ENCODE results near the gene C18orf63. TPM values are rescaled to one million over a fixed set of nuclear protein-coding genes. Genes with fewer than 3 reads are reported as not detected.

The C18orf63 gene
- total RNA-seq, 1 donor from 2014 or later: not detected

GRCh38 chr18:74380916-74381315 is 65.3 kb downstream of the C18orf63 start:
- DNase-seq (ENCODE audit: low read depth, low spot score): no peak
- H3K36me3 Mint-ChIP-seq (ENCODE audit: low read depth): no peaks in the 10 kb centered on the region
- no peaks in the 10 kb centered on the region for H3K9me3 Mint-ChIP-seq
- no peak overlapping the region for H3K27ac Mint-ChIP-seq (ENCODE audit: unreplicated experiment)
- H3K4me1 Mint-ChIP-seq: peaks cover 5% of the 10 kb centered on the region
- TF ChIP-seq CTCF (conservative IDR thresholded peaks at IDR 0.05): no peak
- H3K4me3 Mint-ChIP-seq: no peak overlapping the region
- no peaks in the 10 kb centered on the region for H3K27me3 Mint-ChIP-seq (ENCODE audit: low read depth)

GRCh38 chr18:74381621-74382295 is 66.1 kb downstream of the C18orf63 start:
- H3K4me1 Mint-ChIP-seq: peaks cover 1% of the 10 kb centered on the region

GRCh38 chr18:74382481-74383017 is 66.9 kb downstream of the C18orf63 start:
- Mint-ChIP-seq H3K9me3 (no peaks in the 10 kb centered on the region), H3K27ac (ENCODE audit: unreplicated experiment) (no peak overlapping the region), H3K27me3 (ENCODE audit: low read depth) (no peaks in the 10 kb centered on the region), H3K4me1 (no peaks in the 10 kb centered on the region), H3K36me3 (ENCODE audit: low read depth) (no peaks in the 10 kb centered on the region), H3K4me3 (no peak overlapping the region)
- TF ChIP-seq CTCF (conservative IDR thresholded peaks at IDR 0.05): no peak
- no peak for DNase-seq (ENCODE audit: low read depth, low spot score)

More at GRCh38 chr18:74381621-74382295, 66.1 kb downstream of the C18orf63 start:
- Mint-ChIP-seq H3K27ac (ENCODE audit: unreplicated experiment) (no peak overlapping the region), H3K4me3 (no peak overlapping the region), H3K27me3 (ENCODE audit: low read depth) (no peaks in the 10 kb centered on the region), H3K9me3 (no peaks in the 10 kb centered on the region), H3K36me3 (ENCODE audit: low read depth) (no peaks in the 10 kb centered on the region)
- no peak for DNase-seq (ENCODE audit: low read depth, low spot score)
- no peak for TF ChIP-seq CTCF (conservative IDR thresholded peaks at IDR 0.05)

GRCh38 chr18:74387383-74387782 is 71.7 kb downstream of the C18orf63 start:
- DNase-seq (ENCODE audit: low read depth, low spot score): no peak
- no peak for TF ChIP-seq CTCF (conservative IDR thresholded peaks at IDR 0.05)
- Mint-ChIP-seq H3K27me3 (ENCODE audit: low read depth) (no peaks in the 10 kb centered on the region), H3K4me1 (no peaks in the 10 kb centered on the region), H3K27ac (ENCODE audit: unreplicated experiment) (no peak overlapping the region), H3K4me3 (no peak overlapping the region), H3K36me3 (ENCODE audit: low read depth) (no peaks in the 10 kb centered on the region), H3K9me3 (no peaks in the 10 kb centered on the region)

- Mint-ChIP-seq H3K4me1 (no peaks in the 10 kb centered on the region), H3K4me3 (no peak overlapping the region), H3K9me3 (no peaks in the 10 kb centered on the region), H3K27me3 (ENCODE audit: low read depth) (peaks cover under 1% of the 10 kb centered on the region), H3K36me3 (ENCODE audit: low read depth) (no peaks in the 10 kb centered on the region), H3K27ac (ENCODE audit: unreplicated experiment) (no peak overlapping the region)
- DNase-seq (ENCODE audit: low read depth, low spot score): no peak
- TF ChIP-seq CTCF (conservative IDR thresholded peaks at IDR 0.05): no peak
Observed at GRCh38 chr18:74388227-74388626, 72.6 kb downstream of the C18orf63 start.

All from neural crest cell (in vitro differentiated cells).